ENCODE measurements around the gene CEP112. TPM values are rescaled to one million over a fixed set of nuclear protein-coding genes. Genes with fewer than 3 reads are reported as not detected.

CEP112 gene
- total and polyA plus RNA-seq, 2 of the 4 experiments (the other 2 are of a cell fraction): 2.5 to 5.6 TPM

DNA sequence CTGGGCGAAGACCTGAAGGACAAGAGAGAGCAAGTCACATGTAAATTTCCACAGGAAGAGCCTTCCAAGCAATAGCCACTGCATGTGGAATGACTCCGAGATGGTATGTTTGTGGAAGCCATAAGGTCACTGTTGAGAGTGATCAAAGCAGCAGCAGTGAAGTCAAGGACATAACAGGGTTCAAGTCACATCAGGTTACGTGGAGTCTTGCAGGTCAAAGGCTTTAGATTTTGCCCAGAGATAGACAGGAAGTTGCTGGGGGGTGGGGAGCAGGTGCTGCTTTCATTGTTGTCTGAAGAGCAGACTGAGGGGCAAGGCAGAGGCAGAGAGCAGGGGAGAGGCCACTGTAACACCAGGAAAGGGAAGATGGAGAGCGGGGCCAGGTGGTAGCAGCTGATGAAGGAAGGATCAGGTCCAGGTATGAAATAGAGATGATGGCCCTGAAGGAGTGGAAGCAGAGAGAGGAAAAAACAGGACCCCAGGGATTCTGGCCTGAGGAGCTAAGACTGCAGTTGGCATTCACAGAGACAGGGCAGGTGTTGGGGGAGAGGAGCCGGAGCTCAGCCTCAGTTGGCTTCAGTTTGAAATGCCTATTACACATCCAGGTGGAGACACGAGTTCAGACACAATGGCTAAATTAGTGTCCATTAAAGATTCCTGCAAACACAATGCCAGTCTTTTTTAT lies 501.2 kb downstream of the CEP112 start:
- Histone ChIP-seq H3K4ac (ENCODE audit: low read depth, low read length) (no peak overlapping the region), H3K14ac (replicated peaks; ENCODE audit: low read depth, low read length) (no peak overlapping the region), H2AFZ (replicated peaks; ENCODE audit: low read length, poor library complexity) (no peak overlapping the region), H3K4me3 (ENCODE audit: insufficient read depth, low read depth, low read length) (no peak overlapping the region), H3K4me2 (ENCODE audit: low read depth, low read length) (no peak overlapping the region), H2AK5ac (ENCODE audit: low read depth, low read length) (no peak overlapping the region), H4K91ac (ENCODE audit: insufficient read depth, low read depth, low read length) (no peak overlapping the region), H2AK9ac (replicated peaks; ENCODE audit: low read depth, low read length, poor library complexity) (peak overlapping the region; percentile 2), H2BK120ac (ENCODE audit: low read depth, low read length) (no peak overlapping the region), H2BK20ac (ENCODE audit: low read depth, low read length) (no peak overlapping the region), H3K56ac (ENCODE audit: extremely low read depth, insufficient read depth, low read length) (no peak overlapping the region), H4K20me1 (ENCODE audit: insufficient read depth, low read length) (no peaks in the 10 kb centered on the region), H3K27me3 (ENCODE audit: control insufficient read depth, insufficient read depth, low read length) (no peaks in the 10 kb centered on the region), H3K79me1 (ENCODE audit: low read depth in 1 of 2, low read length in 2 of 2) (no peaks in the 10 kb centered on the region), H3K4me1 (ENCODE audit: control insufficient read depth, insufficient read depth, low read length) (no peaks in the 10 kb centered on the region), H2BK5ac (ENCODE audit: low read depth, low read length, poor library complexity, severe bottlenecking) (no peak overlapping the region), H3K27ac (ENCODE audit: insufficient read depth, low read length) (no peak overlapping the region), H3K9me1 (ENCODE audit: insufficient read depth, low read length) (0 out of 2 replicates have a peak, but pooled peaks cover 3% of the 10 kb centered on the region), H3K36me3 (ENCODE audit: control insufficient read depth, insufficient read depth, low read length) (no peaks in the 10 kb centered on the region), H4K8ac (ENCODE audit: low read depth in 2 of 2, low read length in 2 of 2) (no peak overlapping the region), H3K9me3 (ENCODE audit: control insufficient read depth, insufficient read depth, low read length) (no peaks in the 10 kb centered on the region), H4K5ac (ENCODE audit: low read depth, low read length) (no peak overlapping the region), H2BK15ac (ENCODE audit: low read depth, low read length) (no peak overlapping the region), H3K23ac (ENCODE audit: low read depth, low read length) (no peak overlapping the region), H3K9ac (ENCODE audit: low read depth, low read length) (no peak overlapping the region), H3K18ac (ENCODE audit: low read depth, low read length) (no peak overlapping the region)
- dilution Hi-C loops (cut with HindIII; ENCODE audit: low sequenced_read_pairs, unreplicated experiment): no loop called here
- intact Hi-C loops (cut with micrococcal nuclease): no loop called here
- DNase-seq: no peak
- POLR2A ChIA-PET (ENCODE audit: unreplicated experiment): no interaction called here
- TF ChIP-seq BHLHE40 (IDR thresholded peaks at IDR 0.05; ENCODE audit: low read depth, low read length): no peak
- TF ChIP-seq FOS (IDR thresholded peaks at IDR 0.05; ENCODE audit: low read depth, low read length): no peak
- no peak for TF ChIP-seq MXI1 (IDR thresholded peaks at IDR 0.05; ENCODE audit: borderline replicate concordance, low read depth, low read length)
- TF ChIP-seq, protein P1, sequence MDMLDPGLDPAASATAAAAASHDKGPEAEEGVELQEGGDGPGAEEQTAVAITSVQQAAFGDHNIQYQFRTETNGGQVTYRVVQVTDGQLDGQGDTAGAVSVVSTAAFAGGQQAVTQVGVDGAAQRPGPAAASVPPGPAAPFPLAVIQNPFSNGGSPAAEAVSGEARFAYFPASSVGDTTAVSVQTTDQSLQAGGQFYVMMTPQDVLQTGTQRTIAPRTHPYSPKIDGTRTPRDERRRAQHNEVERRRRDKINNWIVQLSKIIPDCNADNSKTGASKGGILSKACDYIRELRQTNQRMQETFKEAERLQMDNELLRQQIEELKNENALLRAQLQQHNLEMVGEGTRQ (IDR thresholded peaks at IDR 0.05; ENCODE audit: low read depth, low read length): no peak
- TF ChIP-seq, protein P2, sequence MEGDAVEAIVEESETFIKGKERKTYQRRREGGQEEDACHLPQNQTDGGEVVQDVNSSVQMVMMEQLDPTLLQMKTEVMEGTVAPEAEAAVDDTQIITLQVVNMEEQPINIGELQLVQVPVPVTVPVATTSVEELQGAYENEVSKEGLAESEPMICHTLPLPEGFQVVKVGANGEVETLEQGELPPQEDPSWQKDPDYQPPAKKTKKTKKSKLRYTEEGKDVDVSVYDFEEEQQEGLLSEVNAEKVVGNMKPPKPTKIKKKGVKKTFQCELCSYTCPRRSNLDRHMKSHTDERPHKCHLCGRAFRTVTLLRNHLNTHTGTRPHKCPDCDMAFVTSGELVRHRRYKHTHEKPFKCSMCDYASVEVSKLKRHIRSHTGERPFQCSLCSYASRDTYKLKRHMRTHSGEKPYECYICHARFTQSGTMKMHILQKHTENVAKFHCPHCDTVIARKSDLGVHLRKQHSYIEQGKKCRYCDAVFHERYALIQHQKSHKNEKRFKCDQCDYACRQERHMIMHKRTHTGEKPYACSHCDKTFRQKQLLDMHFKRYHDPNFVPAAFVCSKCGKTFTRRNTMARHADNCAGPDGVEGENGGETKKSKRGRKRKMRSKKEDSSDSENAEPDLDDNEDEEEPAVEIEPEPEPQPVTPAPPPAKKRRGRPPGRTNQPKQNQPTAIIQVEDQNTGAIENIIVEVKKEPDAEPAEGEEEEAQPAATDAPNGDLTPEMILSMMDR (conservative IDR thresholded peaks at IDR 0.05; ENCODE audit: low read depth, low read length): no peak
- TF ChIP-seq, protein P3, sequence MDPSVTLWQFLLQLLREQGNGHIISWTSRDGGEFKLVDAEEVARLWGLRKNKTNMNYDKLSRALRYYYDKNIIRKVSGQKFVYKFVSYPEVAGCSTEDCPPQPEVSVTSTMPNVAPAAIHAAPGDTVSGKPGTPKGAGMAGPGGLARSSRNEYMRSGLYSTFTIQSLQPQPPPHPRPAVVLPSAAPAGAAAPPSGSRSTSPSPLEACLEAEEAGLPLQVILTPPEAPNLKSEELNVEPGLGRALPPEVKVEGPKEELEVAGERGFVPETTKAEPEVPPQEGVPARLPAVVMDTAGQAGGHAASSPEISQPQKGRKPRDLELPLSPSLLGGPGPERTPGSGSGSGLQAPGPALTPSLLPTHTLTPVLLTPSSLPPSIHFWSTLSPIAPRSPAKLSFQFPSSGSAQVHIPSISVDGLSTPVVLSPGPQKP (IDR thresholded peaks at IDR 0.05; ENCODE audit: borderline replicate concordance, low read depth, low read length): no peak
- TF ChIP-seq MAZ (IDR thresholded peaks at IDR 0.05; ENCODE audit: borderline replicate concordance, low read depth, low read length): no peak
- no peak for TF ChIP-seq CEBPB (IDR thresholded peaks at IDR 0.05; ENCODE audit: low read depth, low read length)
- TF ChIP-seq POLR2A (IDR thresholded peaks at IDR 0.05; ENCODE audit: low read depth, low read length): no peak
- in situ Hi-C loops (cut with MboI; ENCODE audit: low sequenced_read_pairs): no loop called here
- WGBS, 2 experiments (ENCODE audit: extremely low coverage in 2 of 2, insufficient read length in 1 of 2): 93% methylated on average over 3 of the region's 6 CpGs; no CpG with 5 or more reads in 1 of the 2 experiments
- BruUV-seq (replicated peaks): no TSS peak
- no peak for ATAC-seq (ENCODE audit: low read depth)
- CTCF ChIA-PET: no interaction called here

All from IMR-90 (cell line).